ENCODE data around the gene PKN3. TPM values are rescaled to one million over a fixed set of nuclear protein-coding genes. Genes with fewer than 3 reads are reported as not detected.

The PKN3 gene
- polyA plus RNA-seq, 1 donor (not counting 4 experiments of a cell fraction or from before 2014, with no cell fraction given), result 1.3 TPM

- H3K9me3 ChIP-seq (ENCODE audit: control insufficient read depth, low read depth, low read length), result no peaks in the 10 kb centered on the region
- no peak overlapping the region for H2AFZ ChIP-seq (ENCODE audit: control insufficient read depth, low read length)
- H3K4me3 ChIP-seq (ENCODE audit: control insufficient read depth in 2 of 3, extremely low read depth in 1 of 3, insufficient read depth in 2 of 3, low read depth in 1 of 3, low read length in 3 of 3), result no peak overlapping the region
- H3K27me3 ChIP-seq (ENCODE audit: control insufficient read depth, extremely low read depth, insufficient read depth, low read length), result no peaks in the 10 kb centered on the region
- H3K79me2 ChIP-seq (ENCODE audit: control insufficient read depth, insufficient read depth, low read length), result peaks cover 3% of the 10 kb centered on the region
- H3K36me3 ChIP-seq (ENCODE audit: control insufficient read depth in 2 of 2, extremely low read depth in 1 of 2, insufficient read depth in 2 of 2, low read length in 2 of 2), result peaks cover 6% of the 10 kb centered on the region in 2 experiments
- H3K27ac ChIP-seq (ENCODE audit: control insufficient read depth, insufficient read depth, low read length), result no peak overlapping the region
- peaks cover 4% of the 10 kb centered on the region for H3K4me1 ChIP-seq (ENCODE audit: control insufficient read depth, extremely low read depth, insufficient read depth, low read length)
- TF ChIP-seq CTCF (optimal IDR thresholded peaks at IDR 0.05 in 1 of 3, IDR thresholded peaks at IDR 0.05 in 1 of 3, conservative IDR thresholded peaks at IDR 0.05 in 1 of 3; ENCODE audit: extremely low read depth in 1 of 3, insufficient read depth in 2 of 3, low read length in 3 of 3), result no peak
- TF ChIP-seq EZH2 (IDR thresholded peaks at IDR 0.05; ENCODE audit: low read length), result no peak
- H3K9me1 ChIP-seq (ENCODE audit: control insufficient read depth, extremely low read depth, insufficient read depth, low read length), result no peaks in the 10 kb centered on the region
- H3K9ac ChIP-seq (ENCODE audit: control insufficient read depth, extremely low read depth, insufficient read depth, low read length), result no peak overlapping the region
- H4K20me1 ChIP-seq (ENCODE audit: control insufficient read depth, extremely low read depth, insufficient read depth, low read length), result no peaks in the 10 kb centered on the region
- H3K4me2 ChIP-seq (ENCODE audit: control insufficient read depth, extremely low read depth, insufficient read depth, low read depth, low read length), result no peak overlapping the region
- FAIRE-seq, result no peak
- dilution Hi-C loops (cut with MboI; ENCODE audit: extremely low pct_ligation_motif_present, low sequenced_read_pairs), result no loop called here
- DNase-seq (ENCODE audit: low read depth, low spot score), result no peak
Measured at GRCh38 chr9:128718047-128718446, 15.7 kb downstream of the PKN3 start.

GRCh38 chr9:128718475-128718874, 16.2 kb downstream of the PKN3 start:
- Histone ChIP-seq H3K79me2 (ENCODE audit: control insufficient read depth, insufficient read depth, low read length) (peaks cover 7% of the 10 kb centered on the region), H3K9me3 (ENCODE audit: control insufficient read depth, low read depth, low read length) (no peaks in the 10 kb centered on the region), H3K36me3 (ENCODE audit: control insufficient read depth in 2 of 2, extremely low read depth in 1 of 2, insufficient read depth in 2 of 2, low read length in 2 of 2) (peaks cover 6% of the 10 kb centered on the region in 2 experiments), H2AFZ (ENCODE audit: control insufficient read depth, low read length) (no peak overlapping the region), H4K20me1 (ENCODE audit: control insufficient read depth, extremely low read depth, insufficient read depth, low read length) (no peaks in the 10 kb centered on the region), H3K4me2 (ENCODE audit: control insufficient read depth, extremely low read depth, insufficient read depth, low read depth, low read length) (no peak overlapping the region), H3K27ac (ENCODE audit: control insufficient read depth, insufficient read depth, low read length) (no peak overlapping the region), H3K9ac (ENCODE audit: control insufficient read depth, extremely low read depth, insufficient read depth, low read length) (no peak overlapping the region), H3K4me3 (ENCODE audit: control insufficient read depth in 2 of 3, extremely low read depth in 1 of 3, insufficient read depth in 2 of 3, low read depth in 1 of 3, low read length in 3 of 3) (no peak overlapping the region), H3K9me1 (ENCODE audit: control insufficient read depth, extremely low read depth, insufficient read depth, low read length) (no peaks in the 10 kb centered on the region), H3K27me3 (ENCODE audit: control insufficient read depth, extremely low read depth, insufficient read depth, low read length) (no peaks in the 10 kb centered on the region), H3K4me1 (ENCODE audit: control insufficient read depth, extremely low read depth, insufficient read depth, low read length) (peaks cover 7% of the 10 kb centered on the region)
- DNase-seq (ENCODE audit: low read depth, low spot score), result no peak
- FAIRE-seq, result no peak
- dilution Hi-C loops (cut with MboI; ENCODE audit: extremely low pct_ligation_motif_present, low sequenced_read_pairs), result no loop called here
- no peak for TF ChIP-seq EZH2 (IDR thresholded peaks at IDR 0.05; ENCODE audit: low read length)
- TF ChIP-seq CTCF (optimal IDR thresholded peaks at IDR 0.05 in 1 of 3, IDR thresholded peaks at IDR 0.05 in 1 of 3, conservative IDR thresholded peaks at IDR 0.05 in 1 of 3; ENCODE audit: extremely low read depth in 1 of 3, insufficient read depth in 2 of 3, low read length in 3 of 3), result no peak
